Esophagus muscularis mucosa (tissue), 4 donors: ENCODE measurements around the gene KLF14.

ENCODE experiments used
- EP300 ChIP-seq: sonication (generic); formaldehyde crosslinking; IDR thresholded peaks from one replicate; pipeline ENCODE4 v1.6.1; 2017; ENCODE audit warnings: antibody characterized with exemption
- POLR2A ChIP-seq: fragments of 450-650 bp; IDR thresholded peaks from one replicate; pipeline ENCODE4 v1.6.1; 2017; ENCODE audit warnings: antibody characterized with exemption, moderate library complexity, mild to moderate bottlenecking, low read depth
- POLR2AphosphoS5 ChIP-seq, 2 donors: sonication (generic); formaldehyde crosslinking; IDR thresholded peaks; one replicate each; pipeline ENCODE4 v1.6.1; 2017; ENCODE audit warnings: antibody characterized with exemption in 2 of 2
- TF ChIP-seq, protein P1 (sequence below), 3 experiments: fragments of 200-600 bp in 2 of 3; fragments of 450-650 bp in 1 of 3; sonication (generic) in 2 of 3; IDR thresholded peaks; one replicate each; pipeline ENCODE4 v1.5.1; 2017 to 2019; ENCODE audit warnings: antibody characterized with exemption in 3 of 3, mild to moderate bottlenecking in 2 of 3, moderate library complexity in 1 of 3

DNA sequence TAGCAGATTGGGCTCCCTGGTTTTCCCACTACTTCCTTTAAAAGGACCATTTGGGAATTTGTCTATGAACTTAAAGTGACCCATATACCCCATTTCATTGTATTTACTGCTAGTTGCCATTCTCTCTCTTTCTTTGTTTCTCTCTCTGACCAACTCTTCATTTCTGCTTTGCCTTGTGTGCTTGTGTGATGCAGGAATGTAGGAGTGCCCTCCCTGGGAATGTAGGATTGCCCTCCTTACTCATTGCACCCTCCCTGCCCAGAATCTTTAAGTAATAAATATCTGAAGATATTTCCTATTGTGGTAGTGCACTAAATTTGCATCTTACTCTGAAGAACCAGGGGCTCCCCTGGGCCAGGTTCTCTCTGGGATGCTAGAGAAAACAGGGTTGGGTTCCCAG, 47.3 kb upstream of the KLF14 start:
- TF ChIP-seq, protein P1, sequence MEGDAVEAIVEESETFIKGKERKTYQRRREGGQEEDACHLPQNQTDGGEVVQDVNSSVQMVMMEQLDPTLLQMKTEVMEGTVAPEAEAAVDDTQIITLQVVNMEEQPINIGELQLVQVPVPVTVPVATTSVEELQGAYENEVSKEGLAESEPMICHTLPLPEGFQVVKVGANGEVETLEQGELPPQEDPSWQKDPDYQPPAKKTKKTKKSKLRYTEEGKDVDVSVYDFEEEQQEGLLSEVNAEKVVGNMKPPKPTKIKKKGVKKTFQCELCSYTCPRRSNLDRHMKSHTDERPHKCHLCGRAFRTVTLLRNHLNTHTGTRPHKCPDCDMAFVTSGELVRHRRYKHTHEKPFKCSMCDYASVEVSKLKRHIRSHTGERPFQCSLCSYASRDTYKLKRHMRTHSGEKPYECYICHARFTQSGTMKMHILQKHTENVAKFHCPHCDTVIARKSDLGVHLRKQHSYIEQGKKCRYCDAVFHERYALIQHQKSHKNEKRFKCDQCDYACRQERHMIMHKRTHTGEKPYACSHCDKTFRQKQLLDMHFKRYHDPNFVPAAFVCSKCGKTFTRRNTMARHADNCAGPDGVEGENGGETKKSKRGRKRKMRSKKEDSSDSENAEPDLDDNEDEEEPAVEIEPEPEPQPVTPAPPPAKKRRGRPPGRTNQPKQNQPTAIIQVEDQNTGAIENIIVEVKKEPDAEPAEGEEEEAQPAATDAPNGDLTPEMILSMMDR (IDR thresholded peaks at IDR 0.05), result no peak
- no peak for TF ChIP-seq POLR2A
- no peak for TF ChIP-seq EP300
- TF ChIP-seq POLR2AphosphoS5 (IDR thresholded peaks at IDR 0.05), result no peak
